ENCODE measurements around the gene MTA2. TPM values are rescaled to one million over a fixed set of nuclear protein-coding genes. Genes with fewer than 3 reads are reported as not detected.
"Not testable (repeated sequence)": the region's sequence is repeated elsewhere in the genome, so short reads cannot be mapped to it uniquely, and the experiment has no call there.

The MTA2 gene
- 10 to 100 TPM; 76.2 to 90.4 TPM for polyA plus RNA-seq

- peaks cover 2 to 6% of the 10 kb centered on the region in 2 donors for H3K4me1 ChIP-seq (ENCODE audit: control insufficient read depth in 2 of 2, insufficient read depth in 2 of 2, low read length in 1 of 2)
- peaks cover 5 to 34% of the 10 kb centered on the region in 2 donors for H3K36me3 ChIP-seq (ENCODE audit: control insufficient read depth in 2 of 2, insufficient read depth in 2 of 2, low read length in 1 of 2)
- whole genome bisulfite sequencing, 2 donors: 0 to 1% methylated on average over 62 to 83 of the region's 83 CpGs
- H3K27ac ChIP-seq (ENCODE audit: low read depth in 2 of 2, low read length in 1 of 2): peak within 1 kb of the TSS; percentile 91 to 99
- no peaks in the 10 kb centered on the region for H3K9me3 ChIP-seq (ENCODE audit: control insufficient read depth in 2 of 2, insufficient read depth in 1 of 2, low read depth in 1 of 2, low read length in 1 of 2)
- no peaks in the 10 kb centered on the region for H3K27me3 ChIP-seq (ENCODE audit: control insufficient read depth in 1 of 2, insufficient read depth in 2 of 2, low read length in 2 of 2)
- H3K4me3 ChIP-seq (ENCODE audit: low read depth in 1 of 2, low read length in 2 of 2): peak within 1 kb of the TSS; percentile 82 to 97
These were observed at the start of gene MTA2 for GRCh38 chr11:62601372-62602140. MTA2 (minus strand) TSS chr11:62601865; CDS start chr11:62601450, 415 bp downstream.

GRCh38 chr11:62650283-62650682, 48.6 kb upstream of the MTA2 start:
- peaks cover 10 to 25% of the 10 kb centered on the region in 2 donors for H3K36me3 ChIP-seq (ENCODE audit: control insufficient read depth in 2 of 2, insufficient read depth in 2 of 2, low read length in 1 of 2)
- not testable (repeated sequence) for H3K27me3 ChIP-seq (ENCODE audit: control insufficient read depth in 1 of 2, insufficient read depth in 2 of 2, low read length in 2 of 2); H3K27ac ChIP-seq (ENCODE audit: low read depth in 2 of 2, low read length in 1 of 2); H3K4me1 ChIP-seq (ENCODE audit: control insufficient read depth in 2 of 2, insufficient read depth in 2 of 2, low read length in 1 of 2); H3K9me3 ChIP-seq (ENCODE audit: control insufficient read depth in 2 of 2, insufficient read depth in 1 of 2, low read depth in 1 of 2, low read length in 1 of 2); H3K4me3 ChIP-seq (ENCODE audit: low read depth in 1 of 2, low read length in 2 of 2)
- WGBS, 2 donors: 93 to 95% methylated on average over 12 of the region's 12 CpGs

GRCh38 chr11:62649486-62649885, 47.8 kb upstream of the MTA2 start:
- H3K9me3 ChIP-seq (ENCODE audit: control insufficient read depth in 2 of 2, insufficient read depth in 1 of 2, low read depth in 1 of 2, low read length in 1 of 2): no peaks in the 10 kb centered on the region
- no peak overlapping the region for H3K27ac ChIP-seq (ENCODE audit: low read depth in 2 of 2, low read length in 1 of 2)
- H3K4me3 ChIP-seq (ENCODE audit: low read depth in 1 of 2, low read length in 2 of 2): no peak overlapping the region
- 89 to 90% methylated on average over 11 of the region's 11 CpGs for WGBS, 2 donors
- peaks cover 0 to 11% of the 10 kb centered on the region in 2 donors for H3K4me1 ChIP-seq (ENCODE audit: control insufficient read depth in 2 of 2, insufficient read depth in 2 of 2, low read length in 1 of 2)
- H3K36me3 ChIP-seq (ENCODE audit: control insufficient read depth in 2 of 2, insufficient read depth in 2 of 2, low read length in 1 of 2): peaks cover 10 to 25% of the 10 kb centered on the region in 2 donors
- H3K27me3 ChIP-seq (ENCODE audit: control insufficient read depth in 1 of 2, insufficient read depth in 2 of 2, low read length in 2 of 2): no peaks in the 10 kb centered on the region

- Histone ChIP-seq H3K27ac (ENCODE audit: low read depth in 2 of 2, low read length in 1 of 2) (no peak overlapping the region), H3K4me3 (ENCODE audit: low read depth in 1 of 2, low read length in 2 of 2) (no peak overlapping the region), H3K36me3 (ENCODE audit: control insufficient read depth in 2 of 2, insufficient read depth in 2 of 2, low read length in 1 of 2) (peaks cover 10 to 25% of the 10 kb centered on the region in 2 donors), H3K9me3 (ENCODE audit: control insufficient read depth in 2 of 2, insufficient read depth in 1 of 2, low read depth in 1 of 2, low read length in 1 of 2) (no peaks in the 10 kb centered on the region), H3K4me1 (ENCODE audit: control insufficient read depth in 2 of 2, insufficient read depth in 2 of 2, low read length in 1 of 2) (peaks cover 0 to 11% of the 10 kb centered on the region in 2 donors), H3K27me3 (ENCODE audit: control insufficient read depth in 1 of 2, insufficient read depth in 2 of 2, low read length in 2 of 2) (no peaks in the 10 kb centered on the region)
- WGBS, 2 donors: 92% methylated on average over 10 to 11 of the region's 11 CpGs
These were observed 47.3 kb upstream of the MTA2 start for GRCh38 chr11:62648967-62649364.

- no peaks in the 10 kb centered on the region for H3K9me3 ChIP-seq (ENCODE audit: control insufficient read depth in 2 of 2, insufficient read depth in 1 of 2, low read depth in 1 of 2, low read length in 1 of 2)
- peaks cover 10 to 25% of the 10 kb centered on the region in 2 donors for H3K36me3 ChIP-seq (ENCODE audit: control insufficient read depth in 2 of 2, insufficient read depth in 2 of 2, low read length in 1 of 2)
- no peaks in the 10 kb centered on the region for H3K27me3 ChIP-seq (ENCODE audit: control insufficient read depth in 1 of 2, insufficient read depth in 2 of 2, low read length in 2 of 2)
- H3K4me1 ChIP-seq (ENCODE audit: control insufficient read depth in 2 of 2, insufficient read depth in 2 of 2, low read length in 1 of 2): peaks cover 0 to 11% of the 10 kb centered on the region in 2 donors
- WGBS, 2 donors: 90 to 91% methylated on average over 24 of the region's 24 CpGs
- H3K4me3 ChIP-seq (ENCODE audit: low read depth in 1 of 2, low read length in 2 of 2): no peak overlapping the region
- no peak overlapping the region for H3K27ac ChIP-seq (ENCODE audit: low read depth in 2 of 2, low read length in 1 of 2)
These were observed 46.7 kb upstream of the MTA2 start for GRCh38 chr11:62648185-62648966.

- Histone ChIP-seq H3K9me3 (ENCODE audit: control insufficient read depth in 2 of 2, insufficient read depth in 1 of 2, low read depth in 1 of 2, low read length in 1 of 2) (no peaks in the 10 kb centered on the region), H3K36me3 (ENCODE audit: control insufficient read depth in 2 of 2, insufficient read depth in 2 of 2, low read length in 1 of 2) (peaks cover 10 to 25% of the 10 kb centered on the region in 2 donors), H3K4me3 (ENCODE audit: low read depth in 1 of 2, low read length in 2 of 2) (no peak overlapping the region), H3K4me1 (ENCODE audit: control insufficient read depth in 2 of 2, insufficient read depth in 2 of 2, low read length in 1 of 2) (peaks cover 0 to 11% of the 10 kb centered on the region in 2 donors), H3K27me3 (ENCODE audit: control insufficient read depth in 1 of 2, insufficient read depth in 2 of 2, low read length in 2 of 2) (no peaks in the 10 kb centered on the region), H3K27ac (ENCODE audit: low read depth in 2 of 2, low read length in 1 of 2) (no peak overlapping the region)
- 82 to 87% methylated on average over 6 of the region's 6 CpGs for WGBS, 2 donors
These were observed 45.9 kb upstream of the MTA2 start for GRCh38 chr11:62647609-62648005.

- H3K4me1 ChIP-seq (ENCODE audit: control insufficient read depth in 2 of 2, insufficient read depth in 2 of 2, low read length in 1 of 2): peaks cover 0 to 11% of the 10 kb centered on the region in 2 donors
- 60% methylated on average over 32 of the region's 32 CpGs for whole genome bisulfite sequencing, 2 donors
- H3K27me3 ChIP-seq (ENCODE audit: control insufficient read depth in 1 of 2, insufficient read depth in 2 of 2, low read length in 2 of 2): no peaks in the 10 kb centered on the region
- H3K36me3 ChIP-seq (ENCODE audit: control insufficient read depth in 2 of 2, insufficient read depth in 2 of 2, low read length in 1 of 2): peaks cover 10 to 25% of the 10 kb centered on the region in 2 donors
- H3K4me3 ChIP-seq (ENCODE audit: low read depth in 1 of 2, low read length in 2 of 2): no peak overlapping the region
- H3K9me3 ChIP-seq (ENCODE audit: control insufficient read depth in 2 of 2, insufficient read depth in 1 of 2, low read depth in 1 of 2, low read length in 1 of 2): no peaks in the 10 kb centered on the region
- peak overlapping the region; percentile 74 for H3K27ac ChIP-seq (ENCODE audit: low read depth in 2 of 2, low read length in 1 of 2)
These were observed 45.4 kb upstream of the MTA2 start for GRCh38 chr11:62646825-62647608.

GRCh38 chr11:62645946-62646824, 44.5 kb upstream of the MTA2 start, which contains the start of gene GANAB:
GANAB (minus strand) TSS chr11:62646613; CDS start chr11:62646599, 14 bp downstream.
- Histone ChIP-seq H3K27ac (ENCODE audit: low read depth in 2 of 2, low read length in 1 of 2) (peak within 1 kb of the TSS; percentile 90 to 94), H3K9me3 (ENCODE audit: control insufficient read depth in 2 of 2, insufficient read depth in 1 of 2, low read depth in 1 of 2, low read length in 1 of 2) (no peaks in the 10 kb centered on the region), H3K27me3 (ENCODE audit: control insufficient read depth in 1 of 2, insufficient read depth in 2 of 2, low read length in 2 of 2) (no peaks in the 10 kb centered on the region), H3K4me3 (ENCODE audit: low read depth in 1 of 2, low read length in 2 of 2) (peak within 1 kb of the TSS; percentile 82 to 85), H3K4me1 (ENCODE audit: control insufficient read depth in 2 of 2, insufficient read depth in 2 of 2, low read length in 1 of 2) (peaks cover 0 to 11% of the 10 kb centered on the region in 2 donors), H3K36me3 (ENCODE audit: control insufficient read depth in 2 of 2, insufficient read depth in 2 of 2, low read length in 1 of 2) (peaks cover 10 to 25% of the 10 kb centered on the region in 2 donors)
- WGBS, 2 donors: 0% methylated on average over 67 to 73 of the region's 73 CpGs

Data from esophagus (tissue), 2 donors.